Smooth muscle cell (in vitro differentiated cells): ENCODE measurements around the gene SMLR1. TPM values are rescaled to one million over a fixed set of nuclear protein-coding genes. Genes with fewer than 3 reads are reported as not detected.
A peak's percentile ranks its signal among the peaks of the same experiment; 100 is the strongest.

Source experiments
- DNase-seq: peaks from one replicate; lab custom pipeline; 2025; ENCODE audit not compliant: unreplicated experiment; lab: John Stamatoyannopoulos, UW
- H2AFZ ChIP-seq: fragments of 200-600 bp; sonication (generic); 2 replicates; pipeline ENCODE4 v1.6.0; 2016; ENCODE audit warnings: antibody characterized with exemption, low read depth, mild to moderate bottlenecking
- H3F3A ChIP-seq: fragments of 200-600 bp; sonication (generic); 2 replicates; pipeline ENCODE4 v1.6.0; 2017; ENCODE audit warnings: antibody characterized with exemption, low read depth
- H3K27ac ChIP-seq: fragments of 200-600 bp; sonication (generic); 2 replicates; pipeline ENCODE4 v1.5.1; 2016; ENCODE audit warnings: low read depth, mild to moderate bottlenecking
- H3K27me3 ChIP-seq: fragments of 200-600 bp; sonication (generic); 2 replicates; pipeline ENCODE4 v1.6.1; 2016; ENCODE audit warnings: low read depth, mild to moderate bottlenecking
- H3K36me3 ChIP-seq: fragments of 200-600 bp; sonication (generic); 2 replicates; pipeline ENCODE4 v1.5.1; 2016; ENCODE audit warnings: low read depth
- H3K4me1 ChIP-seq: fragments of 200-600 bp; sonication (generic); 2 replicates; pipeline ENCODE4 v1.5.1; 2016; ENCODE audit warnings: low read depth
- H3K4me2 ChIP-seq: fragments of 200-600 bp; sonication (generic); 2 replicates; pipeline ENCODE4 v1.6.0; 2016; ENCODE audit warnings: mild to moderate bottlenecking
- H3K4me3 ChIP-seq: fragments of 200-600 bp; sonication (generic); 2 replicates; pipeline ENCODE4 v1.5.1; 2016; ENCODE audit warnings: mild to moderate bottlenecking
- H3K79me2 ChIP-seq: fragments of 200-600 bp; sonication (generic); 2 replicates; pipeline ENCODE4 v1.6.0; 2016; ENCODE audit warnings: low read depth, mild to moderate bottlenecking
- H3K9ac ChIP-seq: fragments of 200-600 bp; sonication (generic); 2 replicates; pipeline ENCODE4 v1.6.0; 2016; ENCODE audit warnings: low read depth
- H3K9me3 ChIP-seq: fragments of 200-600 bp; sonication (generic); replicated peaks from 2 replicates; pipeline ENCODE4 v1.5.1; 2016; ENCODE audit warnings: low read depth
- H4K20me1 ChIP-seq: fragments of 200-600 bp; sonication (generic); 2 replicates; pipeline ENCODE4 v1.6.0; 2016; ENCODE audit warnings: low read depth
- WGBS: methylation state at CpG from one replicate; pipeline ENCODE4 v1.1.7; 2016; ENCODE audit warnings: low lambda C conversion rate; 5-methylcytosine and 5-hydroxymethylcytosine counted together
- polyA plus RNA-seq: library from polyadenylated mRNA; unstranded; fragments of >200 nt; fragmentation: Nextera tagmentation; extraction: Ambion mirVana; gene quantifications from 2 replicates; pipeline ENCODE4 v1.2.1, GENCODE V29; 2016
- total RNA-seq: library from RNA; depleted of rRNA; stranded (reverse); fragments of >200 nt; gene quantifications from 2 replicates; pipeline ENCODE4 v1.2.3, GENCODE V29; 2014
- TF ChIP-seq, protein P1 (sequence below): fragments of 200-600 bp; sonication (generic); IDR thresholded peaks from 2 replicates; pipeline ENCODE4 v1.5.1; 2017; ENCODE audit warnings: borderline replicate concordance, mild to moderate bottlenecking, antibody characterized with exemption; ENCODE audit not compliant: insufficient read depth, poor library complexity, severe bottlenecking

SMLR1 gene
- total and polyA plus RNA-seq, 2 experiments from 2014 or later, result not detected

DNA sequence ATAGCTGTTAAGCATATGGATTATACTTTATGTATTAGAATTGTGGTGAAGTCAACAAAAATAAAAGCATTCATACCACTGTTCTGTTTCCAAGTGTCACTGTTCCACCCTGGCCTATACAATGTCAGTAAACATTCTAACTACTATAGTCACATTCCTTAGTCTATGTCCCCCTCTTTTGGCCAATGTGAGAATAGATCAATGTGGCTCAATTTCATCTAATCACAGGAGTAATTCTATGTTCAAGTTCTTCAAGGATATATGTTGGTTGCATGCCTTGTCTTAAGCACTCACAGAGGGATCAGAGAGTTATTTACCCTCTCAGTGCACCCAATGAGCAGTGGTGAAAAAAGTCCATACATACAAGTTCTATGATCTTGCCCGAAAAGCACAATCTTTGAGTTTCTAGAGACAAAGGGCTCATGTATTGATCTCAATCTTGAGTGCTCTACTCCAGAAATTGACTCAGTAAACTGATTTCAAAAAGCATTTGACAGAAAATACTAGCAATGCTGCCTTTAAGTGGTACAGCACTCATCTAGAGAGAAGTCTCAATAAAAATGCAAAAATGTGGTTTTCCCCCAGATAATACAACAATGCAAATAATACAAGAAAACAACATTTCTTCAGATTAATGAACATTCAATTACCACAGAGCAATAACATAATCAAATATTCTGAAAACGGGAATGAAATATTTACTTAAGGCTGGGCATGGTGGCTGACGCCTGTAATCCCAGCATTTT is 16.5 kb downstream of the SMLR1 start:
- no peak for DNase-seq
- Histone ChIP-seq H3K79me2 (no peaks in the 10 kb centered on the region), H3K9ac (no peak overlapping the region), H3K36me3 (no peaks in the 10 kb centered on the region), H2AFZ (no peak overlapping the region), H3K4me3 (no peak overlapping the region), H3F3A (no peaks in the 10 kb centered on the region), H3K9me3 (no peaks in the 10 kb centered on the region), H3K4me1 (no peaks in the 10 kb centered on the region), H4K20me1 (no peaks in the 10 kb centered on the region), H3K27me3 (no peaks in the 10 kb centered on the region), H3K4me2 (no peak overlapping the region), H3K27ac (no peak overlapping the region)
- TF ChIP-seq, protein P1, sequence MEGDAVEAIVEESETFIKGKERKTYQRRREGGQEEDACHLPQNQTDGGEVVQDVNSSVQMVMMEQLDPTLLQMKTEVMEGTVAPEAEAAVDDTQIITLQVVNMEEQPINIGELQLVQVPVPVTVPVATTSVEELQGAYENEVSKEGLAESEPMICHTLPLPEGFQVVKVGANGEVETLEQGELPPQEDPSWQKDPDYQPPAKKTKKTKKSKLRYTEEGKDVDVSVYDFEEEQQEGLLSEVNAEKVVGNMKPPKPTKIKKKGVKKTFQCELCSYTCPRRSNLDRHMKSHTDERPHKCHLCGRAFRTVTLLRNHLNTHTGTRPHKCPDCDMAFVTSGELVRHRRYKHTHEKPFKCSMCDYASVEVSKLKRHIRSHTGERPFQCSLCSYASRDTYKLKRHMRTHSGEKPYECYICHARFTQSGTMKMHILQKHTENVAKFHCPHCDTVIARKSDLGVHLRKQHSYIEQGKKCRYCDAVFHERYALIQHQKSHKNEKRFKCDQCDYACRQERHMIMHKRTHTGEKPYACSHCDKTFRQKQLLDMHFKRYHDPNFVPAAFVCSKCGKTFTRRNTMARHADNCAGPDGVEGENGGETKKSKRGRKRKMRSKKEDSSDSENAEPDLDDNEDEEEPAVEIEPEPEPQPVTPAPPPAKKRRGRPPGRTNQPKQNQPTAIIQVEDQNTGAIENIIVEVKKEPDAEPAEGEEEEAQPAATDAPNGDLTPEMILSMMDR, result peak; percentile 58
- 74% methylated on average over 3 of the region's 3 CpGs for WGBS

DNA sequence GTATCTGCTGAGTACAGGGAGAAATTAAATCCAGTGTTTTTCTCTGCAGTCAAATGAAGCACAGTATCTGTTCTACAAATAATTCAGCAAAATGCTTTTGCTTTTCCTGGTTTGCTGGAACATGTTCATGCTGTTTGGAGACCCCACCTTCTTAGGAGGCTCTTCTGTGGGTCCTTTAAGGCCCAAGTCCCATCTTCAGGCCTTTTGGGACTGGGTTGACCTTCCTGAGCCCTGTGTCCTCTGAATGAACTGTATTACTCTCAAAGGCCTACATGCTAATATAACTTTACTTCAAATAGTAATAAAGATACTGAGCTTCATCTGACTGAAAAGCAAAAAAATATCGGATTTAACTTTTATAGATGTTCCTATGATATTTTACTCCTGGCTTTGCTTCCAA is 19.3 kb downstream of the SMLR1 start:
- no peak for DNase-seq
- 100% methylated on average over 1 of the region's 1 CpG for WGBS
- Histone ChIP-seq H3K9ac (no peak overlapping the region), H3K4me2 (no peak overlapping the region), H4K20me1 (no peaks in the 10 kb centered on the region), H3K4me1 (no peaks in the 10 kb centered on the region), H3K27me3 (no peaks in the 10 kb centered on the region), H3F3A (no peaks in the 10 kb centered on the region), H3K27ac (no peak overlapping the region), H3K36me3 (no peaks in the 10 kb centered on the region), H2AFZ (no peak overlapping the region), H3K9me3 (no peaks in the 10 kb centered on the region), H3K4me3 (no peak overlapping the region), H3K79me2 (no peaks in the 10 kb centered on the region)
- TF ChIP-seq, protein P1, result no peak

DNA sequence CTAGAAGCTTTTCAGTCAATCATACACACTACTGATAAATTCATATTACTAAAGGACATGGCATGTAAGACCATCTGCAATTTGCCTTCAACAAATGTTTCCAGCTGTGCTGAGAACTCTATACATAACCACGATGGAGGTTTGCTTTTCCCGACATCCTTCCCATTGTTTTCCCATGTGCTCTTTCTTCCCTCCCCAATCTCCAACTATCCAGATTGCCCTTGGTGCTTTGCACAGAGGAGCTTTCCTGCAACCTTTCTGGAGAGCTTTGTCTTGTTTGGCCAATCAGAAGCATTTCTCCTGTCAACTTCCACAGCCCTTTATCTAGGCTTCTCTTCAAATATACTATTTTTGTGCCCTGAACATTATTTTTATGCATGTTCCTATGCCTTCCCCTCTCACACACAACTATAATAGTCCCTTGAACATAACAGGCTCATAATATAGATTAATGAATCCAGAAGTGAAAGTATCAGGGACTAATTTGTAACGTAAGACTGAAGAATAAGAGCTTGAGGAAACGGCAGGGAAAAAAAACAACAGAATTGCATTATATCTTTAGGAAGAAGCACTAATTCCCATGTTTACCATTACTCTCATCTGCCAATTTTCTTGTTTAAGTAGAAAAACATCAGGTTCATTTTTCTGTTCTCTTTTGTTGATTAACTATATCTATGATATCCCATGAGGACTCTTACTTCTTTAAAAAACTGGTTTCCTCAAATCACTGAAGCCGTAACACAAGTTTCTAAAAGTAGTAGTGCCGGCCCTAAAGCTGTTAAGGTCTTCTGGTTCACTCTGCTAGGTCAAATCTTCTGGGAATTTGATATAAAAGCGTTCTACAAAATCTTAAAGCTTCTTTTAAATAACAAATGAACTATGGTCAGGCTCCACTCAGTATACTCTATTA is 20.1 kb downstream of the SMLR1 start:
- no peaks in the 10 kb centered on the region for H3K4me1 ChIP-seq
- H3K9me3 ChIP-seq, result no peaks in the 10 kb centered on the region
- 88% methylated on average over 7 of the region's 7 CpGs for WGBS
- H4K20me1 ChIP-seq, result no peaks in the 10 kb centered on the region
- no peak overlapping the region for H3K27ac ChIP-seq
- H3F3A ChIP-seq, result no peaks in the 10 kb centered on the region
- no peaks in the 10 kb centered on the region for H3K36me3 ChIP-seq
- H3K9ac ChIP-seq, result no peak overlapping the region
- no peaks in the 10 kb centered on the region for H3K79me2 ChIP-seq
- no peak for DNase-seq
- no peak overlapping the region for H3K4me3 ChIP-seq
- no peaks in the 10 kb centered on the region for H3K27me3 ChIP-seq
- H2AFZ ChIP-seq, result no peak overlapping the region
- TF ChIP-seq, protein P1, result no peak
- H3K4me2 ChIP-seq, result no peak overlapping the region
